Parathyroid adenoma (tissue), 2 donors: ENCODE measurements around the gene PELO.

Experiments
- H2AFZ ChIP-seq: fragments of 300-600 bp; sonication (generic); one replicate; pipeline ENCODE4 v1.7.0; 2017; ENCODE audit warnings: antibody characterized with exemption, mild to moderate bottlenecking
- H3K27ac ChIP-seq: fragments of 300-600 bp; sonication (generic); one replicate; pipeline ENCODE4 v1.7.0; 2017
- H3K27me3 ChIP-seq: fragments of 300-600 bp; sonication (generic); one replicate; pipeline ENCODE4 v1.7.0; 2017; ENCODE audit warnings: low read length; ENCODE audit not compliant: control insufficient read depth, insufficient read depth
- H3K36me3 ChIP-seq: fragments of 300-600 bp; sonication (generic); one replicate; pipeline ENCODE4 v1.7.0; 2017; ENCODE audit warnings: low read length; ENCODE audit not compliant: control insufficient read depth, insufficient read depth
- H3K4me1 ChIP-seq: fragments of 300-600 bp; sonication (generic); one replicate; pipeline ENCODE4 v1.7.0; 2017; ENCODE audit warnings: control low read depth
- H3K4me2 ChIP-seq: fragments of 300-600 bp; sonication (generic); one replicate; pipeline ENCODE4 v1.7.0; 2017; ENCODE audit warnings: low read length
- H3K4me3 ChIP-seq: fragments of 300-600 bp; sonication (generic); one replicate; pipeline ENCODE4 v1.7.0; 2017; ENCODE audit warnings: low read depth, low read length
- H3K79me2 ChIP-seq: fragments of 300-600 bp; sonication (generic); one replicate; pipeline ENCODE4 v1.7.0; 2017; ENCODE audit warnings: control low read depth
- H3K9ac ChIP-seq: fragments of 300-600 bp; sonication (generic); one replicate; pipeline ENCODE4 v1.7.0; 2017; ENCODE audit warnings: mild to moderate bottlenecking
- H3K9me3 ChIP-seq: fragments of 300-600 bp; sonication (generic); one replicate; pipeline ENCODE4 v1.7.0; 2017; ENCODE audit warnings: low read length; ENCODE audit not compliant: control insufficient read depth
- TF ChIP-seq, protein P1 (sequence below): fragments of 300-600 bp; sonication (generic); IDR thresholded peaks from one replicate; pipeline ENCODE4 v1.7.0; 2017; ENCODE audit warnings: antibody characterized with exemption, mild to moderate bottlenecking
- donor health status: primary hyperparathyroidism.

Gene PELO

DNA sequence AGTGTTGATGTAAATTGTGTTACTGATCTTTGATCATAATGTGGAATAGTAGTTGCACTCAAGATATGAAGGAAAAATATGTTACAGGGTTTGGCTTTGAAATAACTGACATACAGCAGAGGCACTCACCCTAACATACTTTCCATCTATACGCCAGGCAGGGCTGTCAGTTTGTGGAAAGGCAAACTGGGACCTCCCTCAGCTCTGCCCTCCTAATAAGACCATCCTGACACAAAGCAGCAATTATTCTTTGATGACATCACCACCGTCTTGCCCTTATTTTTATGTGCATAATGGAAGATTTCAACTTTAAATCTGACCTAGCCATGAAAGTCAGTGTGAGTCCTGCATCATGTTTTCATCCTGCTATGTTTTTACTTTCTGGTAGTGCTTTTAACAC, 42.9 kb downstream of the PELO start:
- no peak overlapping the region for H3K9ac ChIP-seq

DNA sequence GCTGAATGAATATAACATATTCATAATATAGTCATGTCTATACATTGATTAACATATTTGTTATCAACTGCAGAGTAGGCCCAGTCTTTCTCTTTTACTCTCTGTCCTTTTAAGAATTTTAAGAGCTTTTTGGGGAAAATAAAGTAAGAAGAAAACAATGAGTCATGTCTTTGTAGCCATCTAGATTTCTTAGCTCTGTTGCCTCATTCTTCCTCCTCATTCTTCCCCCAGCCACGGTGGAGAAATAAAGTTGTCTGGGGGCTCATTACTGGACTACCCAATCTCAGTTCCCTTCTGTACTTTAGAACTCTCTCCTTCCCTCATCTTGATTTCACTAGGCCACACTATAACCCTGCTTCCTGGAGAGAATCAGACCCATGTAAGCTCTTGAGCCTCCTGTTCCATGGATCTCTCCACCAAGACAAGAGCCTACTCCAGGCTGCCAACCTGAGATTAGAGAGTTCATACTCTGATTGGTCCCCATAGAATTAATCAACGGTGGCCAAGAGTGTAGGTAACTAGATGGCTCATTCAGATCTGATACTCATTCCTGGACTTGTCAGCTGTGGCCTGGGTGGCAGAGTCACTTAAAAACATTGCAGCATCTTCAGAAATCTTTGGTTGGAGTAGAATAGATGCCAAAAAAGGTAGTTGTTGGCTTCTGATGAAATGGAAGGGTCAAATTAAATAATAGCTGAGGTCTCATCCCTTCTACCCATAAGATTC, 44.2 kb downstream of the PELO start:
- Histone ChIP-seq H3K4me1 (peaks cover 11% of the 10 kb centered on the region), H3K9me3 (no peaks in the 10 kb centered on the region)

More for the DNA sequence above, 42.9 kb downstream of the PELO start:
- Histone ChIP-seq H3K4me1 (peaks cover 22% of the 10 kb centered on the region), H3K79me2 (peaks cover 42% of the 10 kb centered on the region), H3K4me3 (no peak overlapping the region), H3K27me3 (no peaks in the 10 kb centered on the region), H3K36me3 (no peaks in the 10 kb centered on the region), H3K4me2 (no peak overlapping the region), H3K9me3 (no peaks in the 10 kb centered on the region), H3K27ac (no peak overlapping the region), H2AFZ (no peak overlapping the region)
- TF ChIP-seq, protein P1, sequence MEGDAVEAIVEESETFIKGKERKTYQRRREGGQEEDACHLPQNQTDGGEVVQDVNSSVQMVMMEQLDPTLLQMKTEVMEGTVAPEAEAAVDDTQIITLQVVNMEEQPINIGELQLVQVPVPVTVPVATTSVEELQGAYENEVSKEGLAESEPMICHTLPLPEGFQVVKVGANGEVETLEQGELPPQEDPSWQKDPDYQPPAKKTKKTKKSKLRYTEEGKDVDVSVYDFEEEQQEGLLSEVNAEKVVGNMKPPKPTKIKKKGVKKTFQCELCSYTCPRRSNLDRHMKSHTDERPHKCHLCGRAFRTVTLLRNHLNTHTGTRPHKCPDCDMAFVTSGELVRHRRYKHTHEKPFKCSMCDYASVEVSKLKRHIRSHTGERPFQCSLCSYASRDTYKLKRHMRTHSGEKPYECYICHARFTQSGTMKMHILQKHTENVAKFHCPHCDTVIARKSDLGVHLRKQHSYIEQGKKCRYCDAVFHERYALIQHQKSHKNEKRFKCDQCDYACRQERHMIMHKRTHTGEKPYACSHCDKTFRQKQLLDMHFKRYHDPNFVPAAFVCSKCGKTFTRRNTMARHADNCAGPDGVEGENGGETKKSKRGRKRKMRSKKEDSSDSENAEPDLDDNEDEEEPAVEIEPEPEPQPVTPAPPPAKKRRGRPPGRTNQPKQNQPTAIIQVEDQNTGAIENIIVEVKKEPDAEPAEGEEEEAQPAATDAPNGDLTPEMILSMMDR = no peak

DNA sequence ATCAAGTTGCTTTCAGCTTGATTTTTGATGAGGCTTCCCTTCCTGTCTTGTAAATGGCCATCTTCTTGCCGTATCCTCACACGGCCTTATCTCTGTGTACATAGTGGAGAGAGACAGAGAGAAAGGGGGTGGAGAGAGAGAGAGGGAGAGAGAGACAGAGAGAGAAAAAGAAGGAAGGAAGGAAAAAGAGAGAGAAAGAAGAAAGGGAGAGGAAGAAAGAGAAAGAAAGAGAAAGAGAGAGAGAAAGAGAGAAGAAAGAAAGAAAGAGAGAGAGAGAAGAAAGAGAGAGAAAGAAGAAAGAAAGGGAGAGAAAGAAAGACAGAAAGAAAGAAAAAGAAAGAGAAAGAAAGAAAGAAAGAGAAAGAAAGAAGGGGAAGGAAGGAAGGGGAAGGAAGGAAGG, 46.6 kb downstream of the PELO start:
- Histone ChIP-seq H3K4me1 (peaks cover 4% of the 10 kb centered on the region), H3K9me3 (no peaks in the 10 kb centered on the region), H3K36me3 (no peaks in the 10 kb centered on the region), H3K79me2 (peaks cover 18% of the 10 kb centered on the region), H3K9ac (no peak overlapping the region), H3K4me2 (no peak overlapping the region), H3K4me3 (no peak overlapping the region), H2AFZ (no peak overlapping the region), H3K27me3 (no peaks in the 10 kb centered on the region), H3K27ac (no peak overlapping the region)
- TF ChIP-seq, protein P1 = no peak

More for the DNA sequence above, 44.2 kb downstream of the PELO start:
- Histone ChIP-seq H3K4me3 (no peak overlapping the region), H2AFZ (no peak overlapping the region), H3K9ac (no peak overlapping the region), H3K79me2 (peaks cover 32% of the 10 kb centered on the region), H3K4me2 (no peak overlapping the region), H3K36me3 (no peaks in the 10 kb centered on the region), H3K27me3 (no peaks in the 10 kb centered on the region), H3K27ac (no peak overlapping the region)
- TF ChIP-seq, protein P1 = no peak

DNA sequence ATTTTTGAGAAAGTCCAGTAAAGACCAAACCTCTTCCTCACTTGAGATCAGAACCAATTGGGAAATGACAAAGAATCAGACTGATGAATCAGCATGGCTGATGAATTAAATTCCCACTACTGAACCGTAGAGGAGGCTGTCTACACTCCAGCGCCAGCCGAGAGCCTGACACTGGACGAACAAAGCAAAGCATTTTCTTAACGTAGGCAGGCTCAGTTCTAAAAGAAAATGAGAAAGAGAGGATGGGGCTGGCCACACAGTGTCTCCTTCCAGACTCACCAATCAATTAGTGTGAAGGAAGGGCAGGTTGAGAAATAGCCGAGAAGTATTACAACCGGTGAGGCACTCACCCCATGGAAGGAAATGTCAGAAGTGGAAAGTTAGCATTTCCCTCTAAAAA, 49.4 kb downstream of the PELO start:
- Histone ChIP-seq H3K9me3 (no peaks in the 10 kb centered on the region), H3K27me3 (no peaks in the 10 kb centered on the region), H2AFZ (peak overlapping the region; percentile 17), H3K27ac (peak overlapping the region; percentile 76), H3K4me2 (no peak overlapping the region), H3K4me3 (no peak overlapping the region), H3K9ac (no peak overlapping the region), H3K4me1 (peaks cover 23% of the 10 kb centered on the region), H3K79me2 (peaks cover 11% of the 10 kb centered on the region), H3K36me3 (no peaks in the 10 kb centered on the region)
- TF ChIP-seq, protein P1 = peak; percentile 27
